ENCODE measurements around the gene FLYWCH1.

FLYWCH1 gene

GRCh38 chr16:2950773-2951172 is 39.0 kb downstream of the FLYWCH1 start:
- DNase-seq (ENCODE audit: low read depth in 2 of 3, low spot score in 2 of 3), result no peak

- no peak for DNase-seq (ENCODE audit: low read depth in 2 of 3, low spot score in 2 of 3)
These were observed 40.9 kb downstream of the FLYWCH1 start for GRCh38 chr16:2952679-2953078.

GRCh38 chr16:2953706-2954627 is 42.2 kb downstream of the FLYWCH1 start:
- no peak for DNase-seq (ENCODE audit: low read depth in 2 of 3, low spot score in 2 of 3)

GRCh38 chr16:2954656-2955381 is 43.1 kb downstream of the FLYWCH1 start:
- no peak for DNase-seq (ENCODE audit: low read depth in 2 of 3, low spot score in 2 of 3)

DNA sequence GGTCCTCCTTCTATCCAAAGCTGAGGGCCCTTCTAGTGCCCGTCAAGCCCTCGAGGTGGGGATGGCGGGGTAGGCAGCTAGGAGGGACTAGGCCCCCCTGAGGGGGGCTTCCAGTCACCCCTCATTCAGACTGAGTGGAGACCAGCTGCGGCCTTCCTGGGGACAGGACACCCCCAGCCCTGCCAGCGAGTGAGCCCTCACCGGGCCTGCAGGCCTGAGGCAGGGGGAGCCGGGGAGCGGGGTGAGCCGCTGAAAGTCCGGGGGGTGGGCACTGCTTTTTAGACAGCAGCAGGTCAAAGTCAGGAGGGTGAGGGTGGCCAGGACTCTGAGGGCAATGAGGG is 43.7 kb downstream of the FLYWCH1 start:
- DNase-seq (ENCODE audit: low read depth in 2 of 3, low spot score in 2 of 3), result no peak

DNA sequence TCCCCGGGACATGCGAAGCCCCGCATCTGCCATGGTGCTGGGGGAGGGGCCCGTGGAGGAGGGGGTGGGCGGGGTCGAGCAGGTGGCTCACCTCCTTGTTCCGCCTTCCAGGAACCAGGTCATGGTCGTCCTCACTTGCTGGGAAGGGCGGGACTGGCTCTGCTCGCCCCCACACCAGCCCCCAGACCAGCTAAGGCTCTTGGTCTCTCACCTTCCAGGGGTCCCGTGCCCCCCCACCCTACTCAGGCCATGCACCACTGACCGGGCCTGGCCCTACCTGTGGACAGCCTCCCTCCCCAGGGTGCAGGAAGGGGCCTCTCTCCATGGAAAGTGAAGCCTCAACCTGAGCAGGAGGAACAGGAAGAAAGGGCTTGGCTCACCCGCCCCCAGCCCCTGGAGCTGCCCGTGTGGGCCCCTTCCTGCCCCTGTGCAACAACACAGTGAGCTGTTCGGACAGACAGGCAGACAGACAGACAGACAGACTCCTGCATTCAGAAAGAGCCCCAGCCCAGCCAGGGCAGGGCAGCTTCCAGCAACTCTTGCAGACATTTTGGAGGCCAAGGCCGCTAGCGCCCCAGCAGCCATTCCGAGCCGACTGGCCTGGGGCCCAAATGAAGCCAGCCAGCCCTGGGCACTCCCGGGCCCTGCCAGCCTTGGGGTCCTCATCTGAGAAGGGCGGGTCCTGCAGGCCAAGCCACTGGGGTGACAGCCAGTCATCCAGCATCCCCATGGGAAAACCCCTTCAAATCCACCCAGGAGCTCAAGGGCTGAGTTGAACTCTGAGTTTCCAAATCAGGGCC is 44.2 kb downstream of the FLYWCH1 start:
- no peak for DNase-seq (ENCODE audit: low read depth in 2 of 3, low spot score in 2 of 3)

- DNase-seq (ENCODE audit: low read depth in 2 of 3, low spot score in 2 of 3), result no peak
These were observed 44.8 kb downstream of the FLYWCH1 start for GRCh38 chr16:2956579-2956956.

DNA sequence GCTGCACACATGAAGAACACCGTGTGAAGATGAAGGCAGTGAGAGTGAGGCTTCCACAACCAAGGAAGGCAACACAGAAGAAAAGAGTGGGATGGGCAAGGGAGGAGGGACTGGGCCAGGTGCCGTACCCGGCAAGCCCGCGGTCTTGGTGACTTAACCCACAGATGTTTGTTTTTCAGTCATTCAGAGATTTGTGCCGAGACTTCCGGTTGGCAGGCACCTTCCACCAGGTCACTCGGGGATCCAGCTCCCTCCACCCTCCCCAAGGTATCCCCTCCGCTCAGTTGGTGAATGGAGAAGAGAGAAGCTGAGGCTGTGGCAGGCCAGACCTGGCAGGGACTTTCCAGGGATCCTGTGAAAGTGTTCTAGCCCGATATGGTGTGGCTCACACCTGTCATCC is 47.5 kb downstream of the FLYWCH1 start:
- no peak for DNase-seq (ENCODE audit: low read depth in 2 of 3, low spot score in 2 of 3)

DNA sequence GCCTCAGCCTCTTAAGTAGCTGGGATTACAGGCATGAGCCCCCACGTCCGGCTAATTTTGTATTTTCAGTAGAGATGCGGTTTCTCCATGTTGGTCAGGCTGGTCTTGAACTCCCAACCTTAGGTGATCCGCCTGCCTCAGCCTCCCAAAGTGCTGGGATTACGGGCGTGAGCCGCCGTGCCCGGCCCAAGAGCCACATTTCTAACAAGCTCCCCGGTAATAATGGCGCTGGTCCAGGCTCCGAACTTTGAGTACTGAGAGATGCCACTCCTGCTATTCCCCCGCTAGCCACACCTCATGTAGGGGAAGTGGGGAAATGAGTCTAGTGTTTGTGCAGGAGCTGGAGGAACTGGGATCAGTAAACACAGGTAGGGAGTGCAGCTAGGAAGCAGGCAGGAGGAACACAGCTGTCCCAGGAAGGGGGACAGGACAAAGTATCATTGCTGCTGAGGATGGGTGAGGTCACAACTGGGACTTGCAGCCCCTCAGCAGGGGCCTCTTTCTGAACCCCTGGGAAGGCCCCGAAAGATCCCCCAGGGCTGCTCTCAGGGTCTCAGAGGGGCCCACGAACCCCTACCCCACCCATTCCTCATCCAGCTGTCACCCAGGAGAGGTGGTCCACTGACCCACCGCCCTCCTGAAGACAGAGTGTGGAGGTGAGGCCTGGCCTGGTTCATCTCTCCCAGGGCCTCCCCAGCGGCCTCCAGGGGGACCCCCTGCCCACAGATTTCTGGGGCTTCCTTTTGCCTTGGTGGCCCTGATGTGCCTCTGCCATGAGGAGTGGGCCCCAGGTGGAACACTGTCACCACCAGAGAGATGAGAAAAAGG is 48.7 kb downstream of the FLYWCH1 start:
- no peak for DNase-seq (ENCODE audit: low read depth in 2 of 3, low spot score in 2 of 3)

DNA sequence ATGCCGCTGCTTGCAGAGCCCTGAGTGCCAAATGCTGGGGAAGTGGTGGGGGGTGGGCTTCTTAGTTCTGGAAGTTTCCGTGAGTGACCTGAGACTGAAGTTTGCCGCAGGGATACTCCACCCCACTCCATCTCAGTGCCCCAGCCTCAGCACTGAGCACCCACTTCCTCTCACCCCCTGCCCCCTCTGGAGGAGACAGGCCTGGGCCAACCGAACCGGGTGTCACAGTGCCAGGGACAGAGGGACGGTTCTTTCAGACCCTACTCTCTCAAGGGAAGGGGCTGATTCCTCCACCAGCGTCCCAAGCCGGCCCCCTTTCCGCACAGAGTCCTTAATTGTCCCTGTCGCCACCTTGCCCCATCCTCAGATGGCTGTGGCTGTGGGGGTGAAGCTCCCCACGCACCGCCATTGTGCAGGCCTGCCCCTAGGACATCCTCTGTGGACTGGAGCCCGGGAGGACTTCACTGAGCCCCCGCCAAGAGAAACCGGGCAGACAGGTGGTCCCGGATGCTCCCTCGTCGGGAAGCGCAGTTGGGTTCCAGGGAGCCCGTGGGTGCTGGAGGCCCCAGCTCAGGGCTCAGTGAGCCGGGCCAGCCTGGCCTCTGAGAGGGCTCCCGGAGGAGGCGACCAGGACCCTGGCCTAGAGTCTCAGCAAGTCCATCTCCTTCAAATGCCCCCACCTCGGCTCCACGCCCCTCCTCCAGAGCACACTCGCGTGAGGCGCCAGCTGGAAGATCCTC is 50.8 kb downstream of the FLYWCH1 start:
- no peak for DNase-seq (ENCODE audit: low read depth in 2 of 3, low spot score in 2 of 3)

- no peak for DNase-seq (ENCODE audit: low read depth in 2 of 3, low spot score in 2 of 3)
These were observed 51.5 kb downstream of the FLYWCH1 start for GRCh38 chr16:2963074-2963722.

DNA sequence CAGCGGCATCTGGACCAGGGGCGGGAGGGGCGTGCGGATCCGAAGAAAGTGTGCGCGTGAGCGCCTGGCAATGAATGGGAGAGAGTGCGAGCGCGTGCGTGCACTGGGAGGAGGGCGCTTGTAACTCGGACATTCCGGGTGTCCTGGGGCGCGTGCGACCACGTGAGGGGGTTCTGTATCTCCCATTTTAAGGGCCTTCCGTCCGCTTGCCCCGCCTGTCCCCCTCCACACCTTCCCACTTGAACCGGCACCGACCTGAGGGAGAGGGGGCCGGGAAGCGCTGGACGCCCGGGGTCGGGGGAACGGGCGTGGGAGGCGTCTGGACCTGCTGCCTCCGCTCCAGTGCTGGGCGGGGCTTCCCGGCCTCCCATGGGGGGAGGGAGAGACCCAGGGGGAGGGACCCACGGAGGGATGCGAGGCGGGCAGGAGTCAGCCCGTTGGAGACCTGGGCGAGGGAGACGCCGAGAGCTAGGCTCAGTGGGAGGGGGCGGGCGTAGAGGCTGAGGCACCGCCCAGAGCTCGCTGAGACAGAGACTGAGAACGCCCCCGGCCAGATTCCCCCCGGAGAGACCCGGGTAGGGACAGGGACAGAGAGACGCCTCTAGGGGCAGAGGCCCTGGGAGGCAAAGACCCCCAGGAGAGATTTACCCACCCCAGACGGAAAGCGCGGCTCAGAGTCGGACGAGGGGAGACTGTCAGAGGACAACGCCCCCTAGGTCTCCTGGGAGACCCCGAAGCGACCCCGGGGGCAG is 52.2 kb downstream of the FLYWCH1 start, which contains the start of gene KREMEN2:
Gene KREMEN2 (plus strand): TSS at position 553 of the 752 bp plus-strand sequence. CDS start 246 bp downstream, outside the sequence.
- DNase-seq (ENCODE audit: low read depth in 2 of 3, low spot score in 2 of 3), result no peak

GRCh38 chr16:2964475-2965336 is 53.0 kb downstream of the FLYWCH1 start:
- peak in 2 of 3 experiments; percentile 41 to 46 for DNase-seq (ENCODE audit: low read depth in 2 of 3, low spot score in 2 of 3)

DNA sequence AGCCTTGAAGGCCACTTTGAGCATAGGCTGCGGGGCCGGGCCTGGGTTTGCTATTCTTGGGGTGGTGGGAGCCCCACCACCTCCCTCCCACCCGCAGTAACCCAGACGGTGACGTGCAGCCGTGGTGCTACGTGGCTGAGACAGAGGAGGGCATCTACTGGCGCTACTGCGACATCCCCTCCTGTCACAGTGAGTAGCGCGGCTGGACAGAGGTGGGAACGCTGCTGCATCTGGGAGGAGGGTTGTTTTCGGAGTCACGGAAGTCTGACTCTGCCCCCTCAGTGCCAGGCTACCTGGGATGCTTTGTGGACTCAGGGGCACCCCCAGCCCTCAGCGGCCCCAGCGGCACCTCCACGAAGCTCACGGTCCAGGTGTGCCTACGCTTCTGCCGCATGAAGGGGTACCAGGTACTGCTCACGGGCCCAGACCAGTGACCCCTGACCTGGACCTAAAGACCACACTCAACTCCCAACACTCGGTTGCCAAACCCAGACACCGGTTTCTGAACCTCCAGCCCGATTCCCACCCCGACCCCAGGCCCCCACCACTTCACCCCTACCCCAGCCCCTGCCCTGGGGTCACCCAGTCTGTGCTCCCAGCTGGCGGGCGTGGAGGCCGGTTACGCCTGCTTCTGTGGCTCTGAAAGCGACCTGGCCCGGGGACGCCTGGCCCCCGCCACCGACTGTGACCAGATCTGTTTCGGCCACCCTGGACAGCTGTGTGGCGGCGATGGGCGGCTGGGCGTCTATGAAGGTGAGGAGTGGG is 54.5 kb downstream of the FLYWCH1 start:
- no peak for DNase-seq (ENCODE audit: low read depth in 2 of 3, low spot score in 2 of 3)

- DNase-seq (ENCODE audit: low read depth in 2 of 3, low spot score in 2 of 3), result no peak
These were observed 55.1 kb downstream of the FLYWCH1 start for GRCh38 chr16:2966808-2967191.

DNA sequence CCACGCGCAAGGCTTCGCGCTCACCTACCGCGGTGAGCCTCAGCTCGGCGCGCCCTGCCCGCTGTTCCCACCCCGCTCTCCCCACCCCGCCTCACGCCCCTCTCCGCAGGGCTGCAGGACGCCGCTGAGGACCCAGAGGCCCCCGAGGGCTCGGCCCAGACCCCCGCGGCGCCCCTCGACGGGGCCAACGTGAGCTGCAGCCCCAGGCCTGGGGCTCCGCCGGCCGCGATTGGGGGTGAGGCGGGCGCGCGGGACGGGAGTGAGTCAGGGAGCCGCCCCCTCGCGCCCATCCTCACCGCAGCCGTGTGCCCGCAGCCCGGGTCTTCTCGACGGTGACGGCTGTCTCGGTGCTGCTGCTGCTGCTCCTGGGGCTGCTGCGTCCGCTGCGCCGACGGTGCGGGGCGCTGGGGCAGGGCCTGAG is 55.5 kb downstream of the FLYWCH1 start:
- DNase-seq (ENCODE audit: low read depth in 2 of 3, low spot score in 2 of 3), result no peak

DNA sequence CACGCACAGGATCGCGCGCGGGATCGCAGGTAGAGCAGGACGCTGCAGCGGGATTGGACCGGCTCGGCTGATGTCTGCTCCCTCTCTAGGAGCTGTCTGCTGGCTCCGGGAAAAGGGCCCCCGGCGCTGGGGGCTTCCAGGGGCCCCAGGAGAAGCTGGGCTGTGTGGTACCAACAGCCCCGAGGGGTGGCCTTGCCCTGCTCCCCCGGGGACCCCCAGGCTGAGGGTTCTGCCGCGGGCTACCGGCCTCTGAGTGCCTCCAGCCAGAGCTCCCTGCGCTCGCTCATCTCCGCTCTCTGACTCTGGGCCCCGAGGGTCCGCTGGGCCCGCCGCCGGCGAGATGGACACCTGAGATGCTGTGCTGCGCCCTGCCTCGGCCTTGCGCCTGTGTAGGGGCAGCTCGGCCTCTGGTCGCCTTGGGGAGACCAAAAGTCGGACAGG is 56.0 kb downstream of the FLYWCH1 start:
- no peak for DNase-seq (ENCODE audit: low read depth in 2 of 3, low spot score in 2 of 3)

Measured in activated CD8-positive, alpha-beta memory T cell treated with anti-CD3 and anti-CD28 coated beads for 48 hours (primary cell).